ENCODE results near the gene MYL3.

Gene MYL3

DNA sequence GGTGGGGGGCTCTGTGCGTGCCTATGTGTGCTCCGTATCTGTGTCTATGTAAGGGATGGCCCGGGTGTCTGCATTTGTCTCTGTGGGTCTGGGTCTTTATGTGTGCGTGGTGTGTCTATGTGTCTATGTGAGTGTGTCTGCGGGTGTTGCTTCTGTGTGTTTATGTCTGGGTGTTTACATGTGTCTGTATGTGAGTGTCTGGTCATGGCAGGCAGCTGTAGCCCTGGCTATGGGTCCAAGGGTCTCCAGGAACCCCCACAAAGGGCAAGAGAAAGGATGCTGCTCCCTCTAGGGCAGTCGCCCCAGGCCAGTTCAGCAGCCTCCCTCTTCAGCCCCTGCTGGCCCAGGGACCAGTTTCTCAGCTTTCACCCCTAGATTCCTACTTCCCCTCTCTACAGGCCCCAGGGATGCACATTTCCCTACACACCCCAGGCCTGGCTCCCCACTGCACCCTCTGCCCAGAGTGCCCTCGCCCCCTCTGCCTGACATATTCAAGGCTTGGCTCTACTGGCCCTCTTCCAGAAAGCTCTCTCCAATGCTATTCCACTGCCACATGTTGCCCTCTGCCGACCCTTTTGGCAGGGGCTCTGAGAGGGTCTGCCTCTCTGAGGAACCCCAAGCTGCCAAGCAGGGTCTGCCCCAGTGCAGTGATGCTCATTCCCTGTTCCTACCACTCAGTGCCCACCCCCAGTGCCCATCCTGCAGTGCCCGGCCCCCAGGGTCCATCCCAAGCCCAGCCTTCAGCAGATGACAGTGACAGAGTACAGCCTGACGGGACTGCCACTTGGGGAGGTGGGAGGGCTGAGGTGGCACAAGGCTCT is 1.0 kb upstream of the MYL3 start:
- no peak overlapping the region for H3K9ac ChIP-seq (ENCODE audit: insufficient read length, low read depth)
- no peak for DNase-seq (ENCODE audit: low read depth, low spot score)
- H3K36me3 ChIP-seq (ENCODE audit: insufficient read depth, insufficient read length, low read length): no peaks in the 10 kb centered on the region
- H3K4me1 ChIP-seq (ENCODE audit: insufficient read depth, insufficient read length): peaks cover 36% of the 10 kb centered on the region
- no peaks in the 10 kb centered on the region for H3K27me3 ChIP-seq (ENCODE audit: insufficient read depth, insufficient read length)
- no peaks in the 10 kb centered on the region for H3K9me3 ChIP-seq (ENCODE audit: insufficient read depth, low read length)
- no peak for TF ChIP-seq YY1 (IDR thresholded peaks at IDR 0.05; ENCODE audit: insufficient read depth, insufficient read length)
- TF ChIP-seq ZNF274 (IDR thresholded peaks at IDR 0.05; ENCODE audit: low read depth, low read length): no peak
- no peak for TF ChIP-seq SUZ12 (IDR thresholded peaks at IDR 0.05; ENCODE audit: extremely low read depth, insufficient read depth, insufficient read length)
- H3K4me3 ChIP-seq (ENCODE audit: insufficient read length, low read depth): no peak overlapping the region

DNA sequence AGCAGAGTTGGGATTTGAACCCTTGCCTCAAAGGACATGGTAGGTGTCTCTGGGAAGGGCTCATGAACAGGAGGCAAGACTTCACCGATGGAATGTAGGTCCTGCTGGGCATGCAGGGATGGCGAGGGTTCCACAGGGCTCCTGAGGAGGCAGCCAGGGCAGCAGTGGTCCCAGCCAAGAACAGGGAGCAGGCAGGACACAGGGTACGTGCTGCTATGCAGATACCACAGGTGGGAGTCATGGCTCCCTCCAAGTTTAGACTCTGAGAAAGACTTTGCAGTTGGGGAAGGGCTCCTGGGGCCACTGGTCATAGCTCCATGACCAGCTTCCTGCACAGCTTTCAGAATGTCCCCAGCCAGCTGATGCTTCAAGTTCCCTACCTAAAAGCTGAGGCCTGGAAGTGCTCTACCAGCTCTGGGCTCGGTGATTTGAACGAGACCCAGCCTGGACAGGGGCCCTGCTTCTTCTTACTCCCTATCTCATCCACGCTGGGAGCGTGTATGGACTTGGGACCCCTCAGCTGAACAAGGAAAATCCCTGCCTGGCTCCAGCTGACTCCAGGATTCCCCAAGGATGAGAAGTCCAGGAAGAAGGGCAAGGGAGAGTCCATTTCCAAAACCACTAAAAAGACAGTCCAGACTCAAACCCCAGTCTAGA is 747 bp downstream of the MYL3 start:
- H3K36me3 ChIP-seq (ENCODE audit: insufficient read depth, insufficient read length, low read length): no peaks in the 10 kb centered on the region
- no peaks in the 10 kb centered on the region for H3K9me3 ChIP-seq (ENCODE audit: insufficient read depth, low read length)
- peaks cover 33% of the 10 kb centered on the region for H3K4me1 ChIP-seq (ENCODE audit: insufficient read depth, insufficient read length)
- TF ChIP-seq ZNF274 (IDR thresholded peaks at IDR 0.05; ENCODE audit: low read depth, low read length): no peak
- TF ChIP-seq YY1 (IDR thresholded peaks at IDR 0.05; ENCODE audit: insufficient read depth, insufficient read length): no peak
- TF ChIP-seq SUZ12 (IDR thresholded peaks at IDR 0.05; ENCODE audit: extremely low read depth, insufficient read depth, insufficient read length): no peak
- DNase-seq (ENCODE audit: low read depth, low spot score): no peak
- H3K9ac ChIP-seq (ENCODE audit: insufficient read length, low read depth): no peak overlapping the region
- H3K4me3 ChIP-seq (ENCODE audit: insufficient read length, low read depth): no peak overlapping the region
- H3K27me3 ChIP-seq (ENCODE audit: insufficient read depth, insufficient read length): peaks cover 5% of the 10 kb centered on the region

DNA sequence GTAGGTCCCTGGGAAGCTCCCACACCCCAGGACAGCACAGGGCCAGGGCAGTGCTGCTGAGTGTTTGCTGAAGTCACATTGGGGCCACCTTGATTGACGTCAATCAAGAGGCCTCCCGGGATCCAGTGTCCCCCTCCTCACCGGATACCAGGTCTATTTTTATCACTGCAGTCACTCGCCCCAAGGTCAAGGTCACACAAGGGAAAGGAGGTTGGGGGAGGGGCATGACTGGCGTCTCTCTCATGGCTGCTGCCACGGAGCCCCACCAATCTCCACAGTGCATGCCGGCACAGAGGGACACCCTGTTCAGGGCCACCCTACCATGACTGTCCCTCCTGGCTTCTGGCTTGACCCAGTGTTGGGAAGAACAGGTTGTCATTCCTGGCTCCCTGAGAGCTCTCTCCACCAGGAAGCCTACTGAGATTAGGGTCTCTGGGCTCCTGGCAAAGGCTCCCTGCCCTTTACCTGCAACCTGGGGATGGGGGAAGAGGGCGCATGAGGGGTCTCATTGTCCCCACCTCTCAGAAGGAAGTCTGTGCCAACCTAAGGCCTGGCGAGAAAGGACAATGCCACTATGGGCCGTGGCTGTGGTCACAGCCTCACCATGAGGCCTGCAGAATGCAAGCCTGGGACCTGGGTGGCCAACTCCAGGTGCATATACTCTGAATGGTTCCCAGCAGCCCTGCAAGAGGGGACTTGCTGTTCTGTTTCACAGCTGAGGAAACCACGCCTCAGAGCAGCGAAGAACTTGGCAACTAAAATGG is 1.5 kb downstream of the MYL3 start:
- Histone ChIP-seq H3K36me3 (ENCODE audit: insufficient read depth, insufficient read length, low read length) (no peaks in the 10 kb centered on the region), H3K9me3 (ENCODE audit: insufficient read depth, low read length) (no peaks in the 10 kb centered on the region), H3K27me3 (ENCODE audit: insufficient read depth, insufficient read length) (peaks cover 5% of the 10 kb centered on the region), H3K9ac (ENCODE audit: insufficient read length, low read depth) (no peak overlapping the region), H3K4me3 (ENCODE audit: insufficient read length, low read depth) (no peak overlapping the region), H3K4me1 (ENCODE audit: insufficient read depth, insufficient read length) (peaks cover 29% of the 10 kb centered on the region)
- TF ChIP-seq ZNF274 (IDR thresholded peaks at IDR 0.05; ENCODE audit: low read depth, low read length): no peak
- TF ChIP-seq YY1 (IDR thresholded peaks at IDR 0.05; ENCODE audit: insufficient read depth, insufficient read length): no peak
- no peak for TF ChIP-seq SUZ12 (IDR thresholded peaks at IDR 0.05; ENCODE audit: extremely low read depth, insufficient read depth, insufficient read length)
- no peak for DNase-seq (ENCODE audit: low read depth, low spot score)

DNA sequence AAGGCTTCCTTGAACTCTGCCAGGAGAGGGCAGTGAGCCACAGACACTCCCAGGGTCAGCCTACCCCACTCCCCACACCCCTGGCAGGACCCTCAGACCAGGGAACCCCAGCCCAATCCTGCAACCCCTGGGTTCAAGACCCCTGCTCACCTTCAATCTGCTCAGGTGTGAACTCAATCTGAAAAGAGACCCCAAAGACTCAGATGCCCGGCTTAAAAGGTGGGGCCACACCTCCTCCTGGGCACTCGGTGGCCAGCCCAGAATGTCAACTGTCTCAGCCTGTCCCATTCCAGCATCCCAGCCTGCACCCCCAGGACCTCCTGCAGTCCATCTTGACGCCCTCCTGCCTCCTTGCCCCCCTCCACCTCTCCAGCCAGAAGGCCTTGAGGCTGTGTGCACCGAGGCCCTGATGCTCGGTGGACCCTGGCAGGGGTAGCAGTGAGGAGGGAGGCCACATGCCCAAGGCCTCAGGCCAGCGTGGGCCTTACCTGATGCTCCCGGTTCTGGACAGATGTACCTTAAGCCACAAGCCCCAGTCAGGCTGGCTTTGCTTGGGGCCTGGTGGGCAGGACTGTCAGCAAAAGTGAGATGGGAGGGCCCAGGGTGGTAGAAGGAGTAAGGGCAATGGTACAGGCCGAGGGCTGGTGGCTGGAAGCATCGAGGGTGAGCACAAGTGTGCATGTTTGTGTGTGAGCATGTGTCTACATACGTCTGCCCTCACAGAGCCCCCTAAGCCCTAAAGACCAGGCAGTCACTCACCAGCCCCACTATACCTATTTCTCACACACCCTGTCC is 2.2 kb downstream of the MYL3 start:
- Histone ChIP-seq H3K9ac (ENCODE audit: insufficient read length, low read depth) (no peak overlapping the region), H3K4me1 (ENCODE audit: insufficient read depth, insufficient read length) (peaks cover 29% of the 10 kb centered on the region), H3K36me3 (ENCODE audit: insufficient read depth, insufficient read length, low read length) (no peaks in the 10 kb centered on the region), H3K9me3 (ENCODE audit: insufficient read depth, low read length) (no peaks in the 10 kb centered on the region), H3K27me3 (ENCODE audit: insufficient read depth, insufficient read length) (peaks cover 5% of the 10 kb centered on the region), H3K4me3 (ENCODE audit: insufficient read length, low read depth) (no peak overlapping the region)
- no peak for TF ChIP-seq SUZ12 (IDR thresholded peaks at IDR 0.05; ENCODE audit: extremely low read depth, insufficient read depth, insufficient read length)
- no peak for TF ChIP-seq YY1 (IDR thresholded peaks at IDR 0.05; ENCODE audit: insufficient read depth, insufficient read length)
- TF ChIP-seq ZNF274 (IDR thresholded peaks at IDR 0.05; ENCODE audit: low read depth, low read length): no peak
- no peak for DNase-seq (ENCODE audit: low read depth, low spot score)

DNA sequence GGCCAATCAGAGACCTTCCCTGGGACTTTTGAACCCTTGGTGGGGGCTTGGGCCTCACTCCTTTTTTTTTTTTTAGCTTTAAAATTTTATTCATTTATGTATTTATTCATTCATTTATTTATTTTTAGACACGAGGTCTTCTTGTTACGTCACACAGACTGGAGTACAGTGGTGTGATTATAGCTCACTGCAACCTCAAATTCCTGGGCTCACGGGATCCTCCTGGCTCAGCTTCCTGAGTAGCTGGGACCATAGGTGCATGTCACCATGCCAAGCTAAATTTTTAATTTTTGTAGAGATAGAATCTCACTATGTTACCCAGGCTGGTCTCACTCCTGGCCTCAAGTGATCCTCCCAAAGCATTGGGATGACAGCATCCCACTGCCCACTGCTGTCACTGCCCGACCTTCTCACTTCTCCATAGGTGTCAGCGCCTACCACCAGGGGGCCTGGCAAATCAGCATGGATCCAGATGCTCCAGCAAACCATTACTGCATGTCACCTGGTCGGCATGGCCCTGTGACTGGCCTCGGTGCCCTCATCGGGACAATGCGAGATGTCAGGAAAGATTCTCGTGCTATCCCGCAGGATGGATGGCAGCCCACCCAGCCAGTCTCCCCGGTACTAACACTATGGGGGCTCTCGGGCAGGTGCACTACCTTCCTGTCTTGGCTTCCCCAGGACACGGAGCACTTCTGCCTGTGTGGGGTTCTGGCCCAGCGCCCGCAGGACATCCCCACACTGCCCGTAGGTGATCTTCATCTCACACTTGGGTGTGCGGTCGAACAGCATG is 3.0 kb downstream of the MYL3 start:
- peaks cover 5% of the 10 kb centered on the region for H3K27me3 ChIP-seq (ENCODE audit: insufficient read depth, insufficient read length)
- no peak for TF ChIP-seq YY1 (IDR thresholded peaks at IDR 0.05; ENCODE audit: insufficient read depth, insufficient read length)
- DNase-seq (ENCODE audit: low read depth, low spot score): no peak

DNA sequence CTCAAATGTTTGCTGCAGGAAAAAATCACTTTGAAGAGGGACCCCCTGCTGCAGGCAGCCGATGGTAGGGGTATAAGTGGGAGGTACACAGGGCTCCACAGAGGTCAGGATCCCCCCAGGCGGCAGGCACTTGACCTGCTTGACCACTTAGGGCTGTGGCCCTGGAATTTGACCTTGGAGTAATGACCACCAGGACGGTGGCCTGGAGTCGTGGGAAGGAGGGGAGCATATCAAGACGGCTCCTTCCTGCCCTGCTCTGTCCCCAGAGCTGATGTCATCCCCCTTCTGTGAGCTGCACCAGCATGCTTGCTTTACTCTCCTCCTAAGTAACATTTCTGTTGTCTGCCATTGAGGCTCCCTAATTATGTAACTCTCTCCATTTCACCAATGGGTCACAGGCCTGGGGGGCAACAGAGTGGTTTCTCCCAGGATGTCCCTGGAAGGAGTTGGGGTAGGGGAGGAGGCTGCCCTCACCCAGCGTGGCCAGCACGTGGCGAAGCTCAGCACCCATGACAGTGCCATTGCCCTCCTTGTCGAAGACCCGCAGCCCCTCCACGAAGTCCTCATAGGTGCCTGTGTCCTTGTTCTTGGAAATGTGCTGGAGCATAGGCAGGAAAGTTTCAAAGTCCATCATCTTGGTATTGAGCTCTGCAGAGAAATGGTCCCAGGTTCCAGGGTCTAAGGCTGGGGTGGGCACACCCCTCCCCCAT is 4.1 kb downstream of the MYL3 start:
- peaks cover 5% of the 10 kb centered on the region for H3K27me3 ChIP-seq (ENCODE audit: insufficient read depth, insufficient read length)
- DNase-seq (ENCODE audit: low read depth, low spot score): no peak
- TF ChIP-seq ZNF274 (IDR thresholded peaks at IDR 0.05; ENCODE audit: low read depth, low read length): no peak
- no peak for TF ChIP-seq SUZ12 (IDR thresholded peaks at IDR 0.05; ENCODE audit: extremely low read depth, insufficient read depth, insufficient read length)
- TF ChIP-seq YY1 (IDR thresholded peaks at IDR 0.05; ENCODE audit: insufficient read depth, insufficient read length): no peak
- H3K9ac ChIP-seq (ENCODE audit: insufficient read length, low read depth): no peak overlapping the region
- no peaks in the 10 kb centered on the region for H3K36me3 ChIP-seq (ENCODE audit: insufficient read depth, insufficient read length, low read length)
- H3K9me3 ChIP-seq (ENCODE audit: insufficient read depth, low read length): no peaks in the 10 kb centered on the region
- H3K4me3 ChIP-seq (ENCODE audit: insufficient read length, low read depth): no peak overlapping the region
- peaks cover 25% of the 10 kb centered on the region for H3K4me1 ChIP-seq (ENCODE audit: insufficient read depth, insufficient read length)

More for the DNA sequence above, 3.0 kb downstream of the MYL3 start:
- H3K9ac ChIP-seq (ENCODE audit: insufficient read length, low read depth): no peak overlapping the region
- H3K4me3 ChIP-seq (ENCODE audit: insufficient read length, low read depth): no peak overlapping the region
- no peaks in the 10 kb centered on the region for H3K36me3 ChIP-seq (ENCODE audit: insufficient read depth, insufficient read length, low read length)
- peaks cover 29% of the 10 kb centered on the region for H3K4me1 ChIP-seq (ENCODE audit: insufficient read depth, insufficient read length)
- H3K9me3 ChIP-seq (ENCODE audit: insufficient read depth, low read length): no peaks in the 10 kb centered on the region
